HepG2 (cell line): ENCODE data around the gene DPH2. TPM values are rescaled to one million over a fixed set of nuclear protein-coding genes. Genes with fewer than 3 reads are reported as not detected.

Experiments used
- ATF5 ChIP-seq: sonication (generic); formaldehyde crosslinking; IDR thresholded peaks from 2 replicates; pipeline ENCODE4 v1.4.0; 2020; ENCODE audit warnings: mild to moderate bottlenecking, low read depth, missing genetic modification reagents
- CSRNP2 ChIP-seq: sonication (generic); formaldehyde crosslinking; conservative IDR thresholded peaks from 2 replicates; pipeline ENCODE4 v1.8.0; 2022; ENCODE audit warnings: low read depth, missing genetic modification reagents
- DDIT3 ChIP-seq: sonication (generic); formaldehyde crosslinking; IDR thresholded peaks from 2 replicates; pipeline ENCODE4 v1.4.0; 2020; ENCODE audit warnings: mild to moderate bottlenecking, missing genetic modification reagents
- HNRNPLL ChIP-seq: fragments of 200-400 bp; formaldehyde crosslinking; IDR thresholded peaks from 2 replicates; pipeline ENCODE4 v1.6.1; 2017; ENCODE audit warnings: mild to moderate bottlenecking, low read depth, low read length; ENCODE audit not compliant: poor library complexity, severe bottlenecking
- SETDB1 ChIP-seq: sonication (generic); formaldehyde crosslinking; IDR thresholded peaks from 2 replicates; pipeline ENCODE4 v1.5.1; 2020; ENCODE audit warnings: missing genetic modification reagents, mild to moderate bottlenecking, borderline replicate concordance
- SP4 ChIP-seq: sonication (generic); formaldehyde crosslinking; IDR thresholded peaks from 2 replicates; pipeline ENCODE4 v1.8.1; 2023; ENCODE audit warnings: mild to moderate bottlenecking, missing genetic modification reagents
- SPEN ChIP-seq: sonication (generic); formaldehyde crosslinking; IDR thresholded peaks from 2 replicates; pipeline ENCODE4 v1.5.1; 2020; ENCODE audit warnings: low read depth, mild to moderate bottlenecking, missing genetic modification reagents
- SRF ChIP-seq: IDR thresholded peaks from 2 replicates; pipeline ENCODE4 v1.6.1; 2011; ENCODE audit warnings: mild to moderate bottlenecking, low read depth, low read length, moderate library complexity
- THYN1 ChIP-seq: sonication (generic); formaldehyde crosslinking; IDR thresholded peaks from 2 replicates; pipeline ENCODE4 v1.8.1; 2023; ENCODE audit warnings: low read depth, mild to moderate bottlenecking, moderate library complexity, missing genetic modification reagents, borderline replicate concordance
- UBTF ChIP-seq: sonication (generic); formaldehyde crosslinking; IDR thresholded peaks from 2 replicates; pipeline ENCODE4 v1.4.0; 2020; ENCODE audit warnings: mild to moderate bottlenecking, missing genetic modification reagents
- ZFP90 ChIP-seq: sonication (generic); formaldehyde crosslinking; IDR thresholded peaks from 2 replicates; pipeline ENCODE4 v1.8.0; 2022; ENCODE audit warnings: missing genetic modification reagents, mild to moderate bottlenecking, inconsistent platforms, borderline replicate concordance
- ZFX ChIP-seq: sonication (generic); formaldehyde crosslinking; IDR thresholded peaks from 2 replicates; pipeline ENCODE4 v1.4.0; 2020; ENCODE audit warnings: mild to moderate bottlenecking, low read depth, missing genetic modification reagents, moderate library complexity
- ZNF124 ChIP-seq: sonication (generic); formaldehyde crosslinking; IDR thresholded peaks from 2 replicates; pipeline ENCODE4 v1.4.0; 2020; ENCODE audit warnings: missing genetic modification reagents
- ZNF207 ChIP-seq: fragments of 450-650 bp; IDR thresholded peaks from 2 replicates; pipeline ENCODE4 v1.6.1; 2016; ENCODE audit warnings: antibody characterized with exemption, borderline replicate concordance
- ZNF230 ChIP-seq: sonication (generic); formaldehyde crosslinking; IDR thresholded peaks from 2 replicates; pipeline ENCODE4 v1.4.0; 2020; ENCODE audit warnings: mild to moderate bottlenecking, missing genetic modification reagents
- ZNF547 ChIP-seq: sonication (generic); formaldehyde crosslinking; IDR thresholded peaks from 2 replicates; pipeline ENCODE4 v1.5.1; 2020; ENCODE audit warnings: mild to moderate bottlenecking, missing genetic modification reagents
- ZNF556 ChIP-seq: sonication (generic); formaldehyde crosslinking; IDR thresholded peaks from 2 replicates; pipeline ENCODE4 v1.4.0; 2020; ENCODE audit warnings: mild to moderate bottlenecking, missing genetic modification reagents, borderline replicate concordance
- ZNF567 ChIP-seq: sonication (generic); formaldehyde crosslinking; IDR thresholded peaks from 2 replicates; pipeline ENCODE4 v1.8.1; 2023; ENCODE audit warnings: mild to moderate bottlenecking, missing genetic modification reagents, borderline replicate concordance
- ZNF782 ChIP-seq: sonication (generic); formaldehyde crosslinking; IDR thresholded peaks from 2 replicates; pipeline ENCODE4 v1.4.0; 2020; ENCODE audit warnings: missing genetic modification reagents, mild to moderate bottlenecking, borderline replicate concordance
- polyA plus RNA-seq, 8 experiments: library from polyadenylated mRNA; depleted of rRNA in 3 of 8; stranded (reverse) in 7 of 8; unstranded in 1 of 8; fragments of >200 nt; fragmentation: Illumina TruSeq in 4 of 8; extraction: Trizol in 4 of 8; gene quantifications; 2 replicates each; pipeline versions ENCODE4 v1.2.1 to v1.2.3, GENCODE V29; 2011 to 2016; ENCODE audit warnings: low read depth in 4 of 8, missing spikeins in 1 of 8, mixed read lengths in 1 of 8; ENCODE audit not compliant: insufficient read depth in 1 of 8
- total RNA-seq, 5 experiments: library from RNA; depleted of rRNA; stranded (reverse); fragments of >200 nt; fragmentation: Illumina TruSeq; extraction: Trizol; gene quantifications; 2 replicates each; pipeline ENCODE4 v1.2.3, GENCODE V29; 2016; ENCODE audit warnings: low read depth in 1 of 5

The DPH2 gene
- total and polyA plus RNA-seq, 2 of the 13 experiments (the other 11 are each of a cell fraction or from before 2014, with no cell fraction given), result 32.2 to 38.3 TPM

- TF ChIP-seq ATF5 (CRISPR knock-in tag) (0 out of 2 replicates have a peak, but pooled peaks have one; percentile 81), ZNF782 (CRISPR knock-in tag) (peak; percentile 26; the same call in 1 of the 2 replicates), THYN1 (CRISPR knock-in tag) (no peak), UBTF (CRISPR knock-in tag) (peak; percentile 75; the same call in 1 of the 2 replicates), ZNF547 (CRISPR knock-in tag) (peak; percentile 75; the same call in 1 of the 2 replicates), ZNF230 (CRISPR knock-in tag) (peak; percentile 62; the same call in 1 of the 2 replicates), CSRNP2 (CRISPR knock-in tag) (no peak), ZNF567 (CRISPR knock-in tag) (no peak), ZNF124 (CRISPR knock-in tag) (no peak), ZNF207 (no peak), DDIT3 (no peak), ZNF556 (CRISPR knock-in tag) (peak; percentile 67; the same call in 1 of the 2 replicates), HNRNPLL (no peak), SPEN (CRISPR knock-in tag) (no peak), ZFX (CRISPR knock-in tag) (peak; percentile 91), ZFP90 (CRISPR knock-in tag) (peak; percentile 40; the same call in 1 of the 2 replicates), SRF (no peak), SP4 (peak; percentile 34; the same call in 1 of the 2 replicates), SETDB1 (CRISPR knock-in tag) (no peak)
These were observed 21.8 kb downstream of the DPH2 start, which contains the start of gene CCDC24 (continued) for GRCh38 chr1:43991476-43992231.
